NCI-H128 (cell line): ENCODE results near the gene E2F1.
"Not testable (repeated sequence)": the region's sequence is repeated elsewhere in the genome, so short reads cannot be mapped to it uniquely, and the experiment has no call there.

Experiments
- DNase-seq: peaks from one replicate; lab custom pipeline; 2025; ENCODE audit not compliant: unreplicated experiment; lab: John Stamatoyannopoulos, UW

E2F1 gene

GRCh38 chr20:33711446-33711738, 25.2 kb upstream of the E2F1 start:
- DNase-seq: no peak

- no peak for DNase-seq
Measured at GRCh38 chr20:33710681-33711445, 24.7 kb upstream of the E2F1 start.

GRCh38 chr20:33709905-33710541, 23.8 kb upstream of the E2F1 start:
- DNase-seq: no peak

GRCh38 chr20:33709398-33709797, 23.2 kb upstream of the E2F1 start:
- no peak for DNase-seq

- no peak for DNase-seq
Measured at GRCh38 chr20:33707668-33708067, 21.5 kb upstream of the E2F1 start.

GRCh38 chr20:33704197-33704924, 18.2 kb upstream of the E2F1 start:
- DNase-seq: no peak

GRCh38 chr20:33703498-33704137, 17.4 kb upstream of the E2F1 start:
- no peak for DNase-seq

GRCh38 chr20:33702861-33703260, 16.7 kb upstream of the E2F1 start:
- DNase-seq: no peak

GRCh38 chr20:33701629-33702450, 15.7 kb upstream of the E2F1 start:
- DNase-seq: no peak

GRCh38 chr20:33700696-33701441, 14.7 kb upstream of the E2F1 start:
- DNase-seq: not testable (repeated sequence)

- not testable (repeated sequence) for DNase-seq
Measured at GRCh38 chr20:33698966-33699365, 12.8 kb upstream of the E2F1 start.

- DNase-seq: no peak
Measured at GRCh38 chr20:33697129-33697528, 10.9 kb upstream of the E2F1 start.

GRCh38 chr20:33696448-33696847, 10.3 kb upstream of the E2F1 start:
- DNase-seq: no peak

- DNase-seq: no peak
Measured at GRCh38 chr20:33694639-33695012, 8.4 kb upstream of the E2F1 start.

GRCh38 chr20:33693741-33694638, 7.8 kb upstream of the E2F1 start:
- no peak for DNase-seq

- no peak for DNase-seq
Measured at GRCh38 chr20:33693289-33693688, 7.1 kb upstream of the E2F1 start.

- DNase-seq: no peak
Measured at GRCh38 chr20:33689973-33690372, 3.8 kb upstream of the E2F1 start.

GRCh38 chr20:33689493-33689892, 3.3 kb upstream of the E2F1 start:
- DNase-seq: no peak

GRCh38 chr20:33688938-33689424, 2.8 kb upstream of the E2F1 start:
- DNase-seq: no peak
